GM10266 (cell line): ENCODE measurements around the gene VCL.
"Not testable (repeated sequence)": the region's sequence is repeated elsewhere in the genome, so short reads cannot be mapped to it uniquely, and the experiment has no call there.

Source experiments
- DNase-seq: peaks from one replicate; pipeline ENCODE4 v3.0.0; 2012; ENCODE audit errors: extremely low spot score
- TF ChIP-seq, protein P1 (sequence below): IDR thresholded peaks from 2 replicates; pipeline ENCODE4 v1.5.1; 2012; ENCODE audit warnings: mild to moderate bottlenecking, low read depth; ENCODE audit not compliant: control insufficient read depth, insufficient read depth; ENCODE audit errors: missing control alignments

The VCL gene

DNA sequence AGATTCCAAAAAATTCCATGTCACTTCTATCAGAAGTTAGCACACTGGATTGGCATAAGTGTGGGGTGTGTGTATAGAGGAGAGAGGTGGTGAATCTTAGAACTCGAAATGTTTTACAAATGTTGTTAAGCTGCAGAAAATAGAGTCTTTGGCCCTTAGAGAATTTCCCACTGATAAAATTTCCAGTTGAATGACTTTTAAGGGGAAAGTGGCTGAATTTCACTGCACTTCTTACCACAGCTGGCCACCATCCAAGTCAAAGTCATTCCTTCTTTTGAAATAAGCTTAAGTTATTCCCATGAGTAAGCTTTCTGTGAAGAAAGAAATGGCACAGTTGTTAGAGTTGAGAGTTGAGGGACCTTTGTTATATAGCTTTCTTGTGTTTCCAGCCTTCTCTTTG is 13.9 kb downstream of the VCL start:
- TF ChIP-seq, protein P1, sequence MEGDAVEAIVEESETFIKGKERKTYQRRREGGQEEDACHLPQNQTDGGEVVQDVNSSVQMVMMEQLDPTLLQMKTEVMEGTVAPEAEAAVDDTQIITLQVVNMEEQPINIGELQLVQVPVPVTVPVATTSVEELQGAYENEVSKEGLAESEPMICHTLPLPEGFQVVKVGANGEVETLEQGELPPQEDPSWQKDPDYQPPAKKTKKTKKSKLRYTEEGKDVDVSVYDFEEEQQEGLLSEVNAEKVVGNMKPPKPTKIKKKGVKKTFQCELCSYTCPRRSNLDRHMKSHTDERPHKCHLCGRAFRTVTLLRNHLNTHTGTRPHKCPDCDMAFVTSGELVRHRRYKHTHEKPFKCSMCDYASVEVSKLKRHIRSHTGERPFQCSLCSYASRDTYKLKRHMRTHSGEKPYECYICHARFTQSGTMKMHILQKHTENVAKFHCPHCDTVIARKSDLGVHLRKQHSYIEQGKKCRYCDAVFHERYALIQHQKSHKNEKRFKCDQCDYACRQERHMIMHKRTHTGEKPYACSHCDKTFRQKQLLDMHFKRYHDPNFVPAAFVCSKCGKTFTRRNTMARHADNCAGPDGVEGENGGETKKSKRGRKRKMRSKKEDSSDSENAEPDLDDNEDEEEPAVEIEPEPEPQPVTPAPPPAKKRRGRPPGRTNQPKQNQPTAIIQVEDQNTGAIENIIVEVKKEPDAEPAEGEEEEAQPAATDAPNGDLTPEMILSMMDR = no peak
- no peak for DNase-seq

GRCh38 chr10:74012480-74012879 is 14.6 kb downstream of the VCL start:
- TF ChIP-seq, protein P1 = no peak
- no peak for DNase-seq

- no peak for DNase-seq
- TF ChIP-seq, protein P1 = no peak
These were observed 15.1 kb downstream of the VCL start for GRCh38 chr10:74013004-74013403.

- DNase-seq = not testable (repeated sequence)
These were observed 16.7 kb downstream of the VCL start for GRCh38 chr10:74014574-74014973.

GRCh38 chr10:74018241-74018640 is 20.3 kb downstream of the VCL start:
- DNase-seq = no peak
- TF ChIP-seq, protein P1 = no peak

DNA sequence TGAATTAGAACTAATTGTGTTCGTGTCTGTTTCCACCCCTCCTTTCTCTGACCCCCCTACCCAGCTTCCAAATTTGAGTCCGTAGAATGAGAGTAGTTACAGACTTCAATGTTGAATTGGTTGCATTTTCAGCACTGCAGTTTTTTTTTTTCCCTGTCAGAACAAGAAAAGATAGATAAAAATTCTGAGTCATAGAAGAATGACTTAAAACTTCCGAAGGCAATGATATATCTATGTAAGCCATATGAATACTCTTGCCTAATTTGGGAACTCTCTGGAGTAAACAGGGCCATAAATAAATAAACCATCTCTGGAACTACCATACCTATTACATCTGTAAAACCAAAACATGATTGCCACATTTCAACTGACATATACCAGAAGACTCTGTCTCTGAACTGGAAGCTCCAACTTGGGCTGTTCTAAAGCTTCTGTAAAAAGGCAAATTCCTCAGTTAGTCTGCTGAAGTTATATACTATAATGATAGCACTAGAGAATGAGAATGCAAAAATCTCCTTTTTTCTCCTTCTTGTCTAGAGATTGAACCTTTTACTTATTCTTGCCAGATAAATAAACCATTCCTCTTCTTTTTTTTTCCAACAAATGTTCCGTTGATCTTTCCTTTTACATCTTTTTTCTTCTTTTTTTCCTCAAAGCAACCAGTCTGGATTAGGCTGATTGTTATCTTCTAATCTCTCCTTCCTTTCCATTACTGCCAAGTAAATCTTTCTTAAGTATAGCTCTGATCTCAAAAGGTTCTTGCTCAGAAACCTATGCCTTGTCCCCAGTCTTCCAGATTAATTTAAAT is 23.5 kb downstream of the VCL start:
- no peak for DNase-seq
- TF ChIP-seq, protein P1 = no peak

DNA sequence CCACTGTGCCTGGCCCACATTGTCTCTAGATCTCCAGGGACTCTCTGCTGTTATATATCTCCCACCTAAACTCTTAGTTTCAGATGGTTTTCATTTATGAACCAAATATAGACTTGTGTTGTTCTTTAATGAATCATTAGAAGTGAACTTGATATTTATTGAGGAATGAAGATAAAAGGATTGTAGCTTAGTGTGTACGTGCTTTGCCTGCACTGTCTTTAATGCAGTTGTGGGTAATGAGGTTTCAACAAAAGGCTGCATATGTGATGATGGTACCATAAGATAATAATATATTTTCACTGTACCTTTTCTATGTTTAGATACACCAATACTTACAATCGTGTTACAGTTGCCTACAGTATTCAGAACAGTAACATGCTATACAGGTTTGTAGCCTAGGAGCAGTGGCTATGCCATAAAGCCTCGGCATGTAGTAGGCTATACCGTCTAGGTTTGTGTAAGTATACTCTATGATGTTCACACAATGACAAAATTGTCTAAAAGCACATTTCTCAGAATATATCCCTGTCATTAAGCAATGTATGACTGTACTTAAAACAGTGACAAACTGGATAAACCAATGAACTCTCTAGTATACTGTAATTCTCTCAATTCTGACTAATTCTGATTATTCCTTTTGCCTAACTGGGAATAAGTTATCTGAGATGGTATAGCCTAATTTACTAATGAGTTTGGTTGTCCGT is 25.2 kb downstream of the VCL start:
- TF ChIP-seq, protein P1 = no peak
- no peak for DNase-seq

DNA sequence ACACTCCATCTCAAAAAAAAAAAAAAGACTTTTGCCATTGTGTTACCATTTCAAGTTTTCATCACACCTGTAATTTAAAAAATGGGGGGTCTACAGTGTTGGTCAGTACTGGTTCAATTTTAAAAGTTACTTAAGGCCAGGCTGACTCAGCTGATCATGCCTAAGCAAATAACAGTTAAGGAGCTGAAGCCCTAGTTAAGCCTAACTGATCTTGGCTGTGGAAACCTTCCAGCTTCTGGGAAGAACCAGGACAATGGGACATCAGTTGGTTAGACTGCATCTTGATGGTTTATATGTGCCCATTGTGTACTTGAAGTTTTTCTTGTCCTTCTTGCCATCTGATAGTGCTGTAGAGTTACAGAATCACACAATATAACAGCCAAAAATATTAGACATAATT is 26.7 kb downstream of the VCL start:
- DNase-seq = no peak
- TF ChIP-seq, protein P1 = no peak
